CD4-positive, alpha-beta T cell treated with Interleukin-15 for 4 hours (primary cell): ENCODE data around the gene ZNF132.
"Not testable (repeated sequence)": the region's sequence is repeated elsewhere in the genome, so short reads cannot be mapped to it uniquely, and the experiment has no call there.

Source experiments
- DNase-seq: peaks from one replicate; pipeline ENCODE4 v3.0.0-alpha.2; 2020; ENCODE audit warnings: low spot score

ZNF132 gene

DNA sequence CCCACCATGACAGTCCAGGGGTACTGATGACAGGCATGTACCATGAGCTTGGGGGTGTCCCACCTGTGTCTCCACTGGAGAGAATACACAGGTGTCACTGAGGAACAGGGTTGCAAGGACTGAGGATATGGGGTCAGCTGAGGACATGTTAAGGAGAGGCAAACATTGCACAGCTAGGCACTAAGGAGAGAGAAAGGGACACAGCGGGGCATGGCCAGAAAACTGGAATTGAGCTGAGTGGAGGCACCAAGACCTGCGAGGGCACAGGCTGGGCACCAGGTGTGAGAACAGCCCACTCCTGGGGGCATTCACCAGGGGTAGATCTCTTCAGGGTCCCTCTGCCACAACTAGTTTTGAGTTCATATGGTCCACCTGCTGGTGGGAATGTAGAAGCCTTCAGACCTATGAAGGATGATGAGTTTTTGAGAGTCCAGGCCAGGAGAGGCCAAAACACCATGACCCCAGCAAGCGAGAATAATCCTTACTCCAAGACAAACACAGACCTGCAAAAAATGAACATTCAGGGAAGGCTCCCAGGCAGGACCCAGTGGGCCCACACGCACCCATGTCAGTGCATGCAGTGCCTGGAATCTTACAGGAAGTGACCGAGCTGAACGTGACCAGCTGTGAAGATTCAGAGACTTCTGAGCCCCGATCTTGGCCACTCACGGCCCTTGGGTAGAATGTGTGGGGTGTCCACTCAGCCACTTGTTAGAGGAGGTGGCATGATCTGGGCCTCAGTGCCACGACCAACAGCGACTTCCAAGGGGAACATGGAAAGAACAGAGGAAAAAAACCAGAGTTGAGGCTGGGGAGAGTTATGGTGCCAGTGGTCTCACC lies 32.9 kb downstream of the ZNF132 start:
- no peak for DNase-seq

GRCh38 chr19:58403920-58404478 lies 36.0 kb downstream of the ZNF132 start:
- not testable (repeated sequence) for DNase-seq

DNA sequence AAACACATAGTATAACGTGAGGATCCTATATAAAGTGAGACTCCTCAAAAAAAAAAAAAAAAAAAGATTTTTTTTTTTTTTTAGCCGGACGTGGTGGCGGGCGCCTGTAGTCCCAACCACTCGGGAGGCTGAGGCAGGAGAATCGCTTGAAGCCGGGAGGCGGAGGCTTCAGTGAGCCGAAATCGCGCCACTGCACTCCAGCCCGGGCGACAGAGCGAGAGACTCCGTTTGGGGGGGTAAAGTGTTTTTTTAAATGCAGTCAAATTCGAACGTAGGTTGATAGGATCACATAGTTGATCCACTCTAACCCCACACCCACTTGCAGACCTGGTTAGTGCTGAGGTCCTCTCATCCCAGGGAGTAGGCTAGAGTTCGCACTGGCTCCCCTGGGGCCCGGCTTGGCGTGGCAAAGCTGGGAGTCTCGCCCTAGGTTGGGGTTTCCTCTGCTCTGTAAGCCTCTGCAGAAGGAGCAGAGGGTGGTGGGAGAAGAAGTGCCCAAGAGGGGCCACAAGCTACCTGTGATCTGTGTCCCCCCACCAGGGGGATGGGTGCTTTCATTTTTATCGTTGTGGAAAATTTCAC lies 38.0 kb downstream of the ZNF132 start:
- no peak for DNase-seq

GRCh38 chr19:58400916-58401839 lies 38.8 kb downstream of the ZNF132 start:
- peak; percentile 99 for DNase-seq

GRCh38 chr19:58400316-58400915 lies 39.5 kb downstream of the ZNF132 start:
- DNase-seq, result no peak

- DNase-seq, result no peak
Observed at GRCh38 chr19:58399903-58400302, 40.0 kb downstream of the ZNF132 start.

DNA sequence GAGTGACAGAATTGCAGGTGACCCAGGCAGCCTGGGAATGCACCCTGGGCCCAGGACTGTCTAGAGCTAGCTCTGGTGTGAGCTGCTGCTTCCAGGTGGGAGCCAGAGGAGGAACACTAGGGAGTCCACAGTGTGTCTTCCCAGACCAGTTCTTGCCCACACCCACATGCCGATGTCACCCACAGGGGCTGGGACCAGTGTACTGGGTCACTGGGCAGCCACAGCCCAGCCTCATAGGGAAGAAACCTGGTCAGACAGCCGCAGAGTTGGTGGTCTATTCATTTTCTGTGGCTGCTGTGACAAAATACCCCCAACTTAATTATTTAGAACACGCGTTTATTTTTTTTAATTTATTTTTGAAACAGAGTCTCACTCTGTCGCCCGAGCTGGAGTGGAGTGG lies 41.4 kb downstream of the ZNF132 start:
- no peak for DNase-seq

DNA sequence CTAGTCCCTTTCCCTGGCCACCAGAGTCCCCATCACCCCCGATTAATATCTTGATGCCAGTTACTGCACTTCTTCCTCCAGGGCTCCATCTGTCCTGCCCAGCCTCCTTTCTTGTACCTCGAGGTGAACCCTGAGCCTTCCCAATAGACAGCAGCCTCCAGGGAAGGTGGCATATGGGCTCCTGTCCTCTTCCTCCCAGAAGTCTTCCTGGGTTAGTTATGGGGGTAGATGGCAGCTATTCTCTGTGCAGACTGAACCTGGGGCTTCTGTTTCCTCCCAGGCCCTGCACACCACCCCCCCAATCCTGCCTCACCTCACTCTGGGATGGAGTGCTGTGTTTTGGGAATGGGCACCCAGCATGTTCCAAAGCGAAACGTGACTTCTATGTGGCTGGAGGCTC lies 41.9 kb downstream of the ZNF132 start:
- no peak for DNase-seq

- no peak for DNase-seq
Observed at GRCh38 chr19:58397533-58398037, 42.4 kb downstream of the ZNF132 start.

GRCh38 chr19:58396691-58397532 lies 43.0 kb downstream of the ZNF132 start:
- no peak for DNase-seq

- DNase-seq, result no peak
Observed at GRCh38 chr19:58395979-58396627, 43.9 kb downstream of the ZNF132 start.

- no peak for DNase-seq
Observed at GRCh38 chr19:58395220-58395978, 44.6 kb downstream of the ZNF132 start, which contains the start of gene RNF225. TSS of gene RNF225 (plus strand) at chr19:58395656. CDS start at chr19:58396090, 434 bp downstream.

- no peak for DNase-seq
Observed at GRCh38 chr19:58394821-58395219, 45.1 kb downstream of the ZNF132 start.

- no peak for DNase-seq
Observed at GRCh38 chr19:58393725-58394033, 46.3 kb downstream of the ZNF132 start.

- no peak for DNase-seq
Observed at GRCh38 chr19:58392945-58393724, 46.8 kb downstream of the ZNF132 start.

DNA sequence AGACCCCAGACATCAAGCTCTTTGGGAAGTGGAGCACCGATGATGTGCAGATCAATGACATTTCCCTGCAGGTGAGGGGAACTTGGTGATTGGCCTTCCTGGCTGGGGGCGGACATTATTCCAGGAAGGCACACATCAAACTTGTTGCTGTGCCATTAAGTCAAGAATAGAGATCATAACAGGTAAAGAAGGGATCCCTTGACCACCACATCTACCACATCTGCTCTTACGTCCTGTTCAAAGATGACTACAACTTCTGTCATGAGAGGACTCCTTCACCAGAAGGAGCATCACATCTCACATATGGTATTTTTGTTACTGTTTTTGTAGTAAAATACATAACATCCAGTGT lies 51.8 kb downstream of the ZNF132 start:
- DNase-seq, result no peak

DNA sequence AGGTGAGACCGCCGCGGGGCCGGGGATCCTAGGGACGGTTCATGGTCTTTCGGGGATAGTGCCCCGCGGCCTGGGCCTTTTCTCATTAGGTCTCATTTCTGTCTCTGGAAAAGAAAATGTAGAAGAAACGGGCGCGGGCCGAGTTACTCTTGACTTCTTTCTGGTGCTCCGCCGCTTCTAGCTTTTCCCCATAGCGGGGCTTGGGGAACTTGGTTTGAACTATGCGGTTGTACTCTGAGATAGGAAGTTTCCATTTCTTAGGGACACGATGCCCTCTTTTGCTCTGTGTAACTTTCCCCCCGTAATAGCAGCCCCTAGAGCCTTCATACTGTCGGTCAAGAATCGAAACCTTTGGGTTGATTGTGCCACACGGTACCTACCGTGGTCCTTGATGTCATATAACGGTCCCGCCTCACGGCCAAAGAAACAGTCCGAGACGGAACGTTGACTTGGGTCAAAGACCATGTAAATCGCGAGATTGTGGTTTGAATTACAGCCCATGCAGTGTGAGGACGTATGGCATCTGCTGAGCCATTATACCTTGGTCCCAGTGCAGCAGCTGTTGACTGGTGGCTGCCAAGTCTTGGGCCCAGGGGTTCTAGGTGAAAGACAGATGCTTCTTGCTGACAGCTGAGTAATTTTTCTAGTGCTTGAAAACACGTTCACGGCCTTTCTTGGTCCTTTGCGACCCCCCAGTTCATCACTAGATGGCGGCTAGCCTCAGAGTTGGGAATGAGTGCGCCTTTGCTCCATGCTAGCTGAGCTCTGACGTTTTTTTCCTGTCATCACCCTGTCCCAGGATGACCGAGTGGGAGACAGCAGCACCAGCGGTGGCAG lies 52.4 kb downstream of the ZNF132 start:
- DNase-seq, result no peak
